GM23338 (cell line): ENCODE results near the gene UNC13C.

ENCODE experiments used
- EZH2 ChIP-seq: fragments of 200-600 bp; sonication (generic); IDR thresholded peaks from one replicate; pipeline ENCODE4 v1.8.0; 2017; ENCODE audit warnings: antibody characterized with exemption, mild to moderate bottlenecking, low read depth; ENCODE audit not compliant: unreplicated experiment
- EZH2phosphoT487 ChIP-seq: fragments of 200-600 bp; sonication (generic); IDR thresholded peaks from one replicate; pipeline ENCODE4 v1.8.1; 2018; ENCODE audit warnings: antibody characterized with exemption; ENCODE audit not compliant: unreplicated experiment
- POLR2AphosphoS5 ChIP-seq: IDR thresholded peaks from 2 replicates; pipeline ENCODE4 v1.6.1; 2016; ENCODE audit warnings: antibody characterized with exemption, low read depth
- TF ChIP-seq, protein P1 (sequence below), 2 experiments: fragments of 200-600 bp in 1 of 2; sonication (generic) in 1 of 2; conservative IDR thresholded peaks; 2 replicates each; pipeline versions ENCODE4 v1.5.1 to v1.6.1; 2016 to 2017; ENCODE audit warnings: antibody characterized with exemption in 2 of 2, low read depth in 2 of 2, mild to moderate bottlenecking in 2 of 2, moderate library complexity in 1 of 2
- TF ChIP-seq, protein P2 (sequence below): IDR thresholded peaks from one replicate; pipeline ENCODE4 v1.6.1; 2018; ENCODE audit warnings: antibody characterized with exemption; ENCODE audit not compliant: unreplicated experiment

DNA sequence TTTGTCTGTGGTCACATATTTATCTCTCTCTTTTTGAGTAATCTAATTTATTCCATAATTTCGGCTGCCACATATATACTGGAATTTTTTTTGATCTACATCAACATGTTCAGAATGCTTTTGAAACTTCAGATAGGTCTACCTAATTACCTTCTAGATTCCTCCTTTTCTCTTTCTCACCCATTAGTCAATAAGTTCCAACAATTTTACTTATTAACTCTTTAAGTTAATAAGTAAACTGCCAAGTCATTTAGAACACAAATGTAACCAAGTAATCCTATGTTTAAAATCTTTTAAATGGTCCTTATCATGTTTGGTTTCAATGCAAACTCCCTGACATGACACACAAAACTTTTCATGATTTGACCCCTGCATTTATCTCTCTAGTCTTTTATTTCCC is 410.5 kb downstream of the UNC13C start:
- TF ChIP-seq, protein P1, sequence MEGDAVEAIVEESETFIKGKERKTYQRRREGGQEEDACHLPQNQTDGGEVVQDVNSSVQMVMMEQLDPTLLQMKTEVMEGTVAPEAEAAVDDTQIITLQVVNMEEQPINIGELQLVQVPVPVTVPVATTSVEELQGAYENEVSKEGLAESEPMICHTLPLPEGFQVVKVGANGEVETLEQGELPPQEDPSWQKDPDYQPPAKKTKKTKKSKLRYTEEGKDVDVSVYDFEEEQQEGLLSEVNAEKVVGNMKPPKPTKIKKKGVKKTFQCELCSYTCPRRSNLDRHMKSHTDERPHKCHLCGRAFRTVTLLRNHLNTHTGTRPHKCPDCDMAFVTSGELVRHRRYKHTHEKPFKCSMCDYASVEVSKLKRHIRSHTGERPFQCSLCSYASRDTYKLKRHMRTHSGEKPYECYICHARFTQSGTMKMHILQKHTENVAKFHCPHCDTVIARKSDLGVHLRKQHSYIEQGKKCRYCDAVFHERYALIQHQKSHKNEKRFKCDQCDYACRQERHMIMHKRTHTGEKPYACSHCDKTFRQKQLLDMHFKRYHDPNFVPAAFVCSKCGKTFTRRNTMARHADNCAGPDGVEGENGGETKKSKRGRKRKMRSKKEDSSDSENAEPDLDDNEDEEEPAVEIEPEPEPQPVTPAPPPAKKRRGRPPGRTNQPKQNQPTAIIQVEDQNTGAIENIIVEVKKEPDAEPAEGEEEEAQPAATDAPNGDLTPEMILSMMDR (conservative IDR thresholded peaks at IDR 0.05; ENCODE audit: low read depth in 2 of 2): no peak
- TF ChIP-seq EZH2 (no peak), POLR2AphosphoS5 (no peak), EZH2phosphoT487 (no peak)
- TF ChIP-seq, protein P2, sequence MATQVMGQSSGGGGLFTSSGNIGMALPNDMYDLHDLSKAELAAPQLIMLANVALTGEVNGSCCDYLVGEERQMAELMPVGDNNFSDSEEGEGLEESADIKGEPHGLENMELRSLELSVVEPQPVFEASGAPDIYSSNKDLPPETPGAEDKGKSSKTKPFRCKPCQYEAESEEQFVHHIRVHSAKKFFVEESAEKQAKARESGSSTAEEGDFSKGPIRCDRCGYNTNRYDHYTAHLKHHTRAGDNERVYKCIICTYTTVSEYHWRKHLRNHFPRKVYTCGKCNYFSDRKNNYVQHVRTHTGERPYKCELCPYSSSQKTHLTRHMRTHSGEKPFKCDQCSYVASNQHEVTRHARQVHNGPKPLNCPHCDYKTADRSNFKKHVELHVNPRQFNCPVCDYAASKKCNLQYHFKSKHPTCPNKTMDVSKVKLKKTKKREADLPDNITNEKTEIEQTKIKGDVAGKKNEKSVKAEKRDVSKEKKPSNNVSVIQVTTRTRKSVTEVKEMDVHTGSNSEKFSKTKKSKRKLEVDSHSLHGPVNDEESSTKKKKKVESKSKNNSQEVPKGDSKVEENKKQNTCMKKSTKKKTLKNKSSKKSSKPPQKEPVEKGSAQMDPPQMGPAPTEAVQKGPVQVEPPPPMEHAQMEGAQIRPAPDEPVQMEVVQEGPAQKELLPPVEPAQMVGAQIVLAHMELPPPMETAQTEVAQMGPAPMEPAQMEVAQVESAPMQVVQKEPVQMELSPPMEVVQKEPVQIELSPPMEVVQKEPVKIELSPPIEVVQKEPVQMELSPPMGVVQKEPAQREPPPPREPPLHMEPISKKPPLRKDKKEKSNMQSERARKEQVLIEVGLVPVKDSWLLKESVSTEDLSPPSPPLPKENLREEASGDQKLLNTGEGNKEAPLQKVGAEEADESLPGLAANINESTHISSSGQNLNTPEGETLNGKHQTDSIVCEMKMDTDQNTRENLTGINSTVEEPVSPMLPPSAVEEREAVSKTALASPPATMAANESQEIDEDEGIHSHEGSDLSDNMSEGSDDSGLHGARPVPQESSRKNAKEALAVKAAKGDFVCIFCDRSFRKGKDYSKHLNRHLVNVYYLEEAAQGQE: no peak
